Transverse colon (tissue), 4 donors: ENCODE measurements around the gene ARRB1.

Experiments
- POLR2AphosphoS5 ChIP-seq, 3 donors: sonication (generic); formaldehyde crosslinking; IDR thresholded peaks; one replicate each; pipeline ENCODE4 v1.6.1; 2016; ENCODE audit warnings: antibody characterized with exemption in 3 of 3
- TF ChIP-seq, protein P1 (sequence below), 5 experiments: fragments of 200-600 bp in 3 of 5; fragments of 450-650 bp in 2 of 5; sonication (generic) in 3 of 5; IDR thresholded peaks; 1 replicate in 2 of 5; 2 replicates in 3 of 5; pipeline ENCODE4 v1.5.1; 2016 to 2017; ENCODE audit warnings: antibody characterized with exemption in 5 of 5, inconsistent platforms in 3 of 5, mild to moderate bottlenecking in 2 of 5, moderate library complexity in 1 of 5

- TF ChIP-seq, protein P1, sequence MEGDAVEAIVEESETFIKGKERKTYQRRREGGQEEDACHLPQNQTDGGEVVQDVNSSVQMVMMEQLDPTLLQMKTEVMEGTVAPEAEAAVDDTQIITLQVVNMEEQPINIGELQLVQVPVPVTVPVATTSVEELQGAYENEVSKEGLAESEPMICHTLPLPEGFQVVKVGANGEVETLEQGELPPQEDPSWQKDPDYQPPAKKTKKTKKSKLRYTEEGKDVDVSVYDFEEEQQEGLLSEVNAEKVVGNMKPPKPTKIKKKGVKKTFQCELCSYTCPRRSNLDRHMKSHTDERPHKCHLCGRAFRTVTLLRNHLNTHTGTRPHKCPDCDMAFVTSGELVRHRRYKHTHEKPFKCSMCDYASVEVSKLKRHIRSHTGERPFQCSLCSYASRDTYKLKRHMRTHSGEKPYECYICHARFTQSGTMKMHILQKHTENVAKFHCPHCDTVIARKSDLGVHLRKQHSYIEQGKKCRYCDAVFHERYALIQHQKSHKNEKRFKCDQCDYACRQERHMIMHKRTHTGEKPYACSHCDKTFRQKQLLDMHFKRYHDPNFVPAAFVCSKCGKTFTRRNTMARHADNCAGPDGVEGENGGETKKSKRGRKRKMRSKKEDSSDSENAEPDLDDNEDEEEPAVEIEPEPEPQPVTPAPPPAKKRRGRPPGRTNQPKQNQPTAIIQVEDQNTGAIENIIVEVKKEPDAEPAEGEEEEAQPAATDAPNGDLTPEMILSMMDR (IDR thresholded peaks at IDR 0.05), result no peak
- TF ChIP-seq POLR2AphosphoS5 (IDR thresholded peaks at IDR 0.05), result no peak
Measured at GRCh38 chr11:75237050-75237449, 114.4 kb downstream of the ARRB1 start.
